ENCODE results near the gene FUT1. TPM values are rescaled to one million over a fixed set of nuclear protein-coding genes. Genes with fewer than 3 reads are reported as not detected.

The FUT1 gene
- total RNA-seq, 1 donor from 2014 or later = 0.23 TPM

DNA sequence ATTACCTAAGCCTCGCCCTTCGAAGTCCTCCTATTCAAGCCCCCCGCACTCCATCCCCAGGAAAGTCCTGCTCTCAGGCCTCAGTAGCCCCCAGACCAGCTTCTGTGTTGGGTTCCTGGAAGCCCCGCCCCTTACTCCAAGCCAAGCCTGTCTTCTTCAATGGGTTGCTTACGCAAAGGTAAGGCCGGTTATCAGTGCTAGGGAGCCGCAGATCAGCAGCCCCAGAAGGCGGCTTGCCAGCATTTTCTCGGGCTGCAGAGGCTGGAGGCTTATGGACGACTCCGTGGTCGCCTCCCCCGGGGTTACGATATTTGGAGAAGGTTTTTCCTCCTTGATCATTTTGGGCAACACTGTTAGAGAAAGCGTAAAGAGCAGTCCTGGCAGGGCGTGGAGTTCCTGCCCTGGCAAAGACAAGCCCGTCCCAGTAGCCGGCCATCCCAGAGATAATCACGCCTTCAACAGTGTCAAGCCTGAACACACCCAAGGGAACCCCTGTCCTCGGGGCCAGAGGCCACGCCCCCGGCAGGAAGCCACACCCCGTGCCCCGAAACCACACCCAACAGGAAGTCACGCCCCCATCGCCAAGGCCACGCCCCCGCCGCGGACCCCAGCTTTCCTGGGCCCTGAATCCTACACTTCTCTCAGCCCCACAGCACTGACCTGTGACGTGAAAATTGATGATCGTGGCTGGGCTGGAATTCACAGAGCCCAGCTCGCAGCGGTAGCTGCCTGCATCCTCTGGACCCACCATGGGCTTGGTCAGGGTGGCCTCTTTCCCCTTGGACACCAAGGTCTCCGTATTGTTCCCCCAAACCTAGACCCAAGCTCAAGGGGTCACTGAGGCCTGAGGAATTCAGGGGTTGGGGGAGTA, 11.1 kb downstream of the FUT1 start:
- H3K36me3 Mint-ChIP-seq (ENCODE audit: low read depth) = no peaks in the 10 kb centered on the region
- intact Hi-C loops (cut with micrococcal nuclease) = no loop called here
- H3K27ac Mint-ChIP-seq = no peak overlapping the region
- peak; percentile 83 for DNase-seq
- H3K9me3 Mint-ChIP-seq = no peaks in the 10 kb centered on the region
- peaks cover 18% of the 10 kb centered on the region for H3K4me1 Mint-ChIP-seq
- H3K4me3 Mint-ChIP-seq = peak overlapping the region; percentile 43
- H3K27me3 Mint-ChIP-seq = peaks cover 11% of the 10 kb centered on the region

DNA sequence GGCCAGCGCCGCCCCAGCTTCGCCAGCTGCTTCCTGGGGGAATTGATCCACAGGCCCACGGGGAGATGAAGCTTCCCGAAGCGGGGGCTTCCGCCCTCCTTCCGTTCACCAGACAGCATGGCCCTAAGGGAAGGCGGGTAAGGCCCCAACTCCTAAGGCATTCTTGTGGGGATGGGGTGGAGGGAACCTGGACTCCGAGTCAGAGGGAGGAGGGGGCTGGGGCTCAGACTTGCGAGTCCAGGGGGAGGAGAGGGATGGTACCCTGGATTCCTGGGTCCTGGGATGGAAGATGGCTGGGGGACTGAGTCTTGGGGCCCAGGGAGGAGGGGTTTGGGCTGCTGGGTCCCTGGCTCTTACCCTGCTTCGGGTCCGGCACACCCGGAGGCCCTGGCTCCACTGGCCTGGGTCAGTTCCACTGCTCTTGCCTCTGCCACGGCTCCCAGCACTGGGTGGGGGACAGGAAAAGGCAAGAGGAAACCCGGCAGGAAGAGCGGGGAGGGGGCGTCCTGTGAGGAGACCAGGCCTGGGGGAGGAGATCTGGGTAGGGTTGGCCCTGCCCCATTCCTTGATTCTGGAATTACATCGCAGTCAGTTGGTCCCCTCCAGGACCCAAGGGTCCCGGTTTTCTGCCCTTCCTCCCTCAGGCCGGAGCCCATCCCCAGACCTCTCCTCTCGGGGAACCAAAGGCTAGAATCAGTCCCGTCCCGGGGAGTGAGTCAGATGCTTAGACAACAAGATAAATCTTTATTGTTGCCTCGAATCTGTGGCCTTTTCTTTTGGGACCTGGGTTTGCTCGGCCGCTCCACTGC, 12.1 kb downstream of the FUT1 start, which contains the start of gene RASIP1:
TSS of gene RASIP1 (minus strand) at position 447 of the 809 bp plus-strand sequence. CDS start at position 119, 328 bp downstream.
- H3K27me3 Mint-ChIP-seq = peaks cover 8% of the 10 kb centered on the region

DNA sequence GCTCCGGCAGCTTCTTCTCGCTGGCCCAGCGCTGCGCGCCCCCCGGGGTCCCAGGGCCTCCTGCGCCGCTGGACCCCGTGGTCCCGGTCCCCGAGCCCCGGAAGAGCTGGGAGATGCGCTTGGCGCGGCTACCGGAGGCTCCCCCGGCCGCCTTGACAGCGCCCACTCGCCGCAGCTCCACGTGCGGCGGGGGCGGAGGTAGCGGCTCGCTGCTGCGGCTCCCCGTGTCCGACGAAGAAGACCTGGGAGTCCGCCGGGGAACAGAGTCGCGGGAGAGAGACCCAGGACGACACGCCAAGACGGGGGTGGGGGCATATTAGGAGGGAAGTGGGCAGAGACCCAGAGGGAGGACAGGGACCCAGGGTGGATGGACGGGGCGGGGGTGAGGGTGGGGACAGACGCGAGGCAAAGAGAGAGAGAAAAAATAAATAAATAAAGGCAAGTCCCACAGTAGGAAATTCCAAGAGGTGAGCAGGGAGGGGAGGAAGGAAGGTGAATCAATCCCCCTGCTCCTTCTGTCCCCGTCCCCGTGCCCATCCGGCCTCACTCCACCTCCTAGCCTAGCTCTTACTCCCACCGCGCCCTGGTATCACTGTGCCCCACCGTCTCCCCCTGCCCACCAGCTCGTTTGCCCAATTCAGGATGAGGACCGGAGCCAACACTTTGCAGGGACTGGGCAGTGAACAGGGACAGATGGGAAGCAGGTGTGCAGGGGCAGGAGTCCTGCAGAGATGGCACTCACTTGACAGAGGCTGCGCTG, 12.9 kb downstream of the FUT1 start:
- H3K9me3 Mint-ChIP-seq = no peaks in the 10 kb centered on the region
- peak overlapping the region; percentile 60 for H3K4me3 Mint-ChIP-seq
- peaks cover 11% of the 10 kb centered on the region for H3K4me1 Mint-ChIP-seq
- intact Hi-C loops (cut with micrococcal nuclease) = loop anchor here (1.0 to 2.0 kb wide), 2 partner anchors 65 to 93 kb away; partner anchors contain the start of gene CA11
- H3K27ac Mint-ChIP-seq = no peak overlapping the region
- H3K27me3 Mint-ChIP-seq = peaks cover 8% of the 10 kb centered on the region
- H3K36me3 Mint-ChIP-seq (ENCODE audit: low read depth) = no peaks in the 10 kb centered on the region
- peak; percentile 66 for DNase-seq

More for the DNA sequence above, 12.1 kb downstream of the FUT1 start, which contains the start of gene RASIP1:
- Mint-ChIP-seq H3K9me3 (no peaks in the 10 kb centered on the region), H3K4me3 (peak within 1 kb of the TSS; percentile 60), H3K27ac (no peak within 1 kb of the TSS), H3K36me3 (ENCODE audit: low read depth) (no peaks in the 10 kb centered on the region), H3K4me1 (peaks cover 12% of the 10 kb centered on the region)
- DNase-seq = peak; percentile 57
- intact Hi-C loops (cut with micrococcal nuclease) = no loop called here

DNA sequence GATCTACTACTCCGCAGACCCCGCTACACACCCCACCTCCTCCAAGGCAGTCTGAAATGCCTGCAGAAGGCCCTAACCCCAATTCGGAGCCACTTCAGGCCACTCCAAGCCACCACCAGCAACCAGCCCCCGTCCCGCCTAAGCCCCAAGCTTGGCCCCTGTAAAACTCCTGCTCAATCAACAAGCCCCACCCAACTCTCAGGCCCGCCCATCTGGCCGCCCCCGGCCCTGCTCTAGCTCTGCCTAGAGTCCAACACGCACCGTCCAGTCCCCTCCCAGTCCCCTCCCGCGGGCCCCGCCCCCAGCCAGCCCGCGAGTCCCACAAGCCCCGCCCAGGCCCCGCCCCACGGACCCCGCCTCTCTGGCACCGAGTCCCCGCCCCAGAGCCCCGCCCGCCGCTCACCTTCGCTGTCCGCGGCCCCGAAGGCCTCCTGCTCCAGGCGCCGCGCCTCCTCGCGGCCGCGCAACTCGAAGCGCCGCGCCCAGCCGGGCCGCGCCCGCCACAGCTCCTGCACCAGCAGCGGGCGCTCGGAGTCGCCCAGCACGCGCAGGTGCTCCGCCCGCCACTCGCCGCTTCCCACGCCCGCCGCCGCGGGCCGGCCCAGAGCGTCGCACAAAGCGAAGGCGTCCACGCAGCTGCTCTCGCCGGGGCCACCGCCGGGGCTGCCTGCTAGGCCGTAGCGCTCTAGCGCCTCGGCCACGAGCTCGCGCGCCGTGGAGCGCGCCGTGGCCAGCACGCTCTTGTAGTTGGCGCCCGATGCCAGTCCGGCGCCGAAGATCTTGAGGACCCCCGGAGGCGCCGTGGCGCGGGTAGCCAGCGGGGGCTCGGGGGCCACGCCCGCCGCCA, 13.7 kb downstream of the FUT1 start:
- Mint-ChIP-seq H3K27ac (peak overlapping the region; percentile 80), H3K4me1 (peaks cover 11% of the 10 kb centered on the region), H3K27me3 (peaks cover 5% of the 10 kb centered on the region), H3K4me3 (peak overlapping the region; percentile 79), H3K9me3 (no peaks in the 10 kb centered on the region), H3K36me3 (ENCODE audit: low read depth) (no peaks in the 10 kb centered on the region)
- intact Hi-C loops (cut with micrococcal nuclease) = loop anchor here (1.0 to 2.0 kb wide), 3 partner anchors 24 to 92 kb away; partner anchors contain the start of gene CA11
- peak; percentile 96 for DNase-seq

DNA sequence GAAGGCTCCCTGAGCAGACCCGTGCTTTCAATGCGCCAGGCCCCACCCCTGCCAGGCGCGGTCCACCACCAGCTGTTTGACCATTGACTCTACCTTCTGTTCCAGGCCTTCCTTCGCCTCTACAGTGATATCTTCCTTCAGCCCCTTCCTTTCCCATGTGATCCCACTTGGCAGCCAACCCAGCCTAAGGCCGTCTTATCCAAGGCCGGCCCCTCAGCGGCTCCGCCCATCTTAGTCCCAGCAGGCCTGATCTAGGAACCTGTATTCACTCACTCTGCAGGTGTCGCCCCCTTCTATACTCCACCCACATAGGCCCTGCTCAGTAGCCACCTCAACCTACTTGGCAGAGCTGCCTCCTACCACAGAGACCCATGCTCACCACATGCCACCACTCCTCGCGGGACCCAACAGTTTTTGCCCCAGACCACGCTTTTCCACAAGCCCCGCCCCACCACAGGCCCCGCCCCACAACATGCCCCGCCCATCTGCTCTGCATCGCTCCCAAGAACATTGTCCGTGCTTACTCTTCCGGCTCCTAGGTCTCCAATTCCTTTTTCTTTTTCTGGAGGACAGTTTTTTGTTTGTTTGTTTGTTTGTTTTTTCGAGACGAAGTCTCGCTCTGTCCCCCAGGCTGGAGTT, 15.0 kb downstream of the FUT1 start:
- Mint-ChIP-seq H3K4me1 (peaks cover 11% of the 10 kb centered on the region), H3K27ac (peak overlapping the region; percentile 8), H3K36me3 (ENCODE audit: low read depth) (no peaks in the 10 kb centered on the region), H3K27me3 (peaks cover 2% of the 10 kb centered on the region), H3K4me3 (no peak overlapping the region), H3K9me3 (no peaks in the 10 kb centered on the region)
- DNase-seq = peak; percentile 57
- intact Hi-C loops (cut with micrococcal nuclease) = no loop called here

DNA sequence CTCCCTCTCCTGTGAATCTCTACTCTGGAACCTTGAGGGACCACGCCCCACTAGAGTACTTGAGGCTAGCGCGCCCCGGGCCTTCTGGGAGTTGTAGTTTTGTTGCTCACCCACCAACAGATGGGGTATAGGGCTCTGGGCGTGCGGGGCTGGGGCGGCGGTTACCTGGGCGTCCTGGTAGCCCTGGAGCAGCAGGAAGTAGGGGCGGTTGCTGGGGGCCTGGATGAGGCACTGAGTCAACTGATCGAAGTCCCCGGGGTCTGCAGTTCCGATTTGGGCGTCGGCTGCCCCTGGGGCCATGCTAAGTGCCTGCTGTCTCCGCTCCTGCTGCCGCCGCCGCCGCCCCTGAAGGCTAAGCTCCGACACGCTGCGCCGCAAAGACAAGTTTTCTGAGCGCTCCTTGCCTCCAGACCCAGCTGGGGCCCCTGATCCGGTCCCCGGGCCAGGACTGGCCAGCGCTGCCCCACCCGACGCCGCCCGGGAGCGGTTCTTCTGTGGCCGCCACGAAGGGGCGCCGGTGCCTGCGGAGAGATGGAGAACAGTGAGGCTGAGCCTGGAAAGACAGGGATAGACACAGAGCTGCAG, 17.3 kb downstream of the FUT1 start:
- Mint-ChIP-seq H3K9me3 (peaks cover 6% of the 10 kb centered on the region), H3K36me3 (ENCODE audit: low read depth) (peaks cover 3% of the 10 kb centered on the region), H3K27ac (no peak overlapping the region), H3K4me1 (peaks cover 5% of the 10 kb centered on the region), H3K4me3 (no peak overlapping the region), H3K27me3 (peaks cover 7% of the 10 kb centered on the region)
- no peak for DNase-seq
- intact Hi-C loops (cut with micrococcal nuclease) = no loop called here

DNA sequence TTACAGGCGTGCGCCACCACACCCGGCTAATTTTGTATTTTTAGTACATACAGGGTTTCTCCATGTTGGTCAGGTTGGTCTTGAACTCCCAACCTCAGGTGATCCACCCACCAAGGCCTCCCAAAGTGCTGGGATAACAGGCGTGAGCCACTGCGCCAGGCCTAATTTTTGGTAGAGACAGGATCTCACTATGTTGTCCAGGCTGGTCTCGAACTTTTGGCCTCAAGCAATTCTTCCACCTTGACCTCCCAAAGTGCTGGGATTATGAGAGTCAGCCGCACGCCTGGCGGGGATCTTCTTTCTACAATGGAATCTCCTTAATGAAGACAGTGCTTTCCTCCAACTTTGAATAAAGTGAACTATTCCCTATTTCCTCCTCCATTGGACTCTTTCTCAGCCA, 17.8 kb downstream of the FUT1 start:
- Mint-ChIP-seq H3K9me3 (peaks cover 6% of the 10 kb centered on the region), H3K27me3 (peaks cover 4% of the 10 kb centered on the region), H3K36me3 (ENCODE audit: low read depth) (peaks cover 3% of the 10 kb centered on the region), H3K27ac (no peak overlapping the region), H3K4me3 (no peak overlapping the region), H3K4me1 (peaks cover 5% of the 10 kb centered on the region)
- no peak for DNase-seq
- intact Hi-C loops (cut with micrococcal nuclease) = no loop called here

DNA sequence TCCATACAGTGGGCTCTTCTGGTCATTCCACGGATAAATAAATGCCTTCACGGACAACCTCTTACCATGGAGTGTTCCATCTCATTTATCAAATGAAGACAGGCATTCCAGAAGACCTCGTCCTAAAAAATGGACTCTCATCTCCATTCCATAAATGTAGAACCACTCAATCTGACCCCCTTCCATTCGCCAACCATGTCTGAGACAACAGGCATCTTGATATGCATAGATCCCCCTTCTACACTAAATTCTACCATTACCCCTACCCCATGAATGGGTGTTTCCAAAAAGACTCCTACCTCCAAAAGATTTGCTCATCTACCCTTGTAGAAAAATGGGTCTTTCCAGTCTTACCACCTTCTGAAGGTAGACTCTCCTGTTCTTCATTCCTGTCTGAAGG, 21.0 kb downstream of the FUT1 start:
- H3K4me1 Mint-ChIP-seq = peaks cover 3% of the 10 kb centered on the region

DNA sequence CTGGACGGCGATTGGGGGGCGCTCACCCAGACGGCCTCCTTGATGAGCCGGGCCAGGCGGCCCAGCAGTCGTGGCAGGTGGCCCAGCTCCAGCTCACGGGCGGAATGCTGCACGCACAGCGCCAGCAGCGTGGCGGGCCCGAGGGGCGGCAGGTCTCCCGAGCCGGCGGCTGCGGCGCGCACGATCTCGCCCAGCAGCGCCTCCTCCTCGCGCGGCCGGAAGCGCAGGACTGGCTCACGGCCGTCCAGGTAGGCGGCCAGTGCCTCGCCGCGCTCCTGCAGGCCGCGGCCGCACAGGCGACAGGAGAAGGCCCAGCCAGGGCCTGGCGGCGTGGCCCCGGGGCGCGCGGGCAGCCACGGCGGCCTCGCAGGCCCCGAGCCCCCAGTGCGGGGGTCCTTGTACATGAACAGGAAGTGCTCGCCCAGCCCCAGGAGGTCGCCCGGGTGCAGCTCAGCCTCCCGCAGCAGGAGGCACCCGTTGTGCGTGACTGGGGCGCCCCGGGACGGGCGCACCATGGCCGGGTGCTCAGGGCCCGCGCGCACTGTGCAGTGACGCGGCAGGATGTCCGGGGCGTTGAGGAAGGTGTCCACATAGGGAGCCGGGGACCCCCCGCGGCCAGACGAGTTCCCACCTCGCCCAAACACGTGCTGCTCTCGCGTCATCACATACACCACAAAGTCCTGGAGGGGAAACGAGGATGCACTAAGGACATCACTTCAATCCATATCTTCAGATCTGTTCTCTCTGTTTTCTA, 23.4 kb downstream of the FUT1 start:
- Mint-ChIP-seq H3K9me3 (peaks cover 29% of the 10 kb centered on the region), H3K27me3 (peaks cover 4% of the 10 kb centered on the region), H3K27ac (no peak overlapping the region), H3K36me3 (ENCODE audit: low read depth) (peaks cover 22% of the 10 kb centered on the region), H3K4me1 (peaks cover 14% of the 10 kb centered on the region), H3K4me3 (no peak overlapping the region)
- intact Hi-C loops (cut with micrococcal nuclease) = no loop called here
- peak; percentile 54 for DNase-seq

More for the DNA sequence above, 21.0 kb downstream of the FUT1 start:
- Mint-ChIP-seq H3K9me3 (peaks cover 17% of the 10 kb centered on the region), H3K27ac (no peak overlapping the region), H3K27me3 (peaks cover 4% of the 10 kb centered on the region), H3K36me3 (ENCODE audit: low read depth) (peaks cover 12% of the 10 kb centered on the region), H3K4me3 (no peak overlapping the region)
- intact Hi-C loops (cut with micrococcal nuclease) = no loop called here
- no peak for DNase-seq

DNA sequence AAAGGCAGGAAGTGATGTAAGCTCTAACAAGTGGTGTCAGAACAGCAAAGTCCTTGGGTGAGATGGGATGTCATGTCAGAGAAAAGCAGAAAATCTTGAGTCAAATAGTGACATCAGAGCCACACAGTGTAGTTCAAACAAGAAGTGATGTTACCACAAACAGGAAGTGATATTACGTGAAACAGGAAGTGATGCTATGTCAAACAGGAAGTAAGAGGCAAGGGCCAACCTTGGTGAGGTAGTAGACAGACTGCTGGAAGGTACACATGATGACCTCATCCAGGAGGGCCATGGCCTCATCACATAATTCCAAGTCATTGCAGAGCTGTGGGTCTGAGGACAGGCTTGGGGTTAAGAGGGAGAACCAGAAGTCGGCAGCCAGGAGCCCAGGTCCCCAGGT, 25.9 kb downstream of the FUT1 start:
- peaks cover 14% of the 10 kb centered on the region for H3K4me1 Mint-ChIP-seq
- DNase-seq = peak; percentile 75
- peak overlapping the region; percentile 69 for H3K27ac Mint-ChIP-seq
- intact Hi-C loops (cut with micrococcal nuclease) = no loop called here
- H3K36me3 Mint-ChIP-seq (ENCODE audit: low read depth) = peaks cover 19% of the 10 kb centered on the region
- H3K9me3 Mint-ChIP-seq = peaks cover 26% of the 10 kb centered on the region
- peaks cover 3% of the 10 kb centered on the region for H3K27me3 Mint-ChIP-seq
- peak overlapping the region; percentile 1 for H3K4me3 Mint-ChIP-seq

DNA sequence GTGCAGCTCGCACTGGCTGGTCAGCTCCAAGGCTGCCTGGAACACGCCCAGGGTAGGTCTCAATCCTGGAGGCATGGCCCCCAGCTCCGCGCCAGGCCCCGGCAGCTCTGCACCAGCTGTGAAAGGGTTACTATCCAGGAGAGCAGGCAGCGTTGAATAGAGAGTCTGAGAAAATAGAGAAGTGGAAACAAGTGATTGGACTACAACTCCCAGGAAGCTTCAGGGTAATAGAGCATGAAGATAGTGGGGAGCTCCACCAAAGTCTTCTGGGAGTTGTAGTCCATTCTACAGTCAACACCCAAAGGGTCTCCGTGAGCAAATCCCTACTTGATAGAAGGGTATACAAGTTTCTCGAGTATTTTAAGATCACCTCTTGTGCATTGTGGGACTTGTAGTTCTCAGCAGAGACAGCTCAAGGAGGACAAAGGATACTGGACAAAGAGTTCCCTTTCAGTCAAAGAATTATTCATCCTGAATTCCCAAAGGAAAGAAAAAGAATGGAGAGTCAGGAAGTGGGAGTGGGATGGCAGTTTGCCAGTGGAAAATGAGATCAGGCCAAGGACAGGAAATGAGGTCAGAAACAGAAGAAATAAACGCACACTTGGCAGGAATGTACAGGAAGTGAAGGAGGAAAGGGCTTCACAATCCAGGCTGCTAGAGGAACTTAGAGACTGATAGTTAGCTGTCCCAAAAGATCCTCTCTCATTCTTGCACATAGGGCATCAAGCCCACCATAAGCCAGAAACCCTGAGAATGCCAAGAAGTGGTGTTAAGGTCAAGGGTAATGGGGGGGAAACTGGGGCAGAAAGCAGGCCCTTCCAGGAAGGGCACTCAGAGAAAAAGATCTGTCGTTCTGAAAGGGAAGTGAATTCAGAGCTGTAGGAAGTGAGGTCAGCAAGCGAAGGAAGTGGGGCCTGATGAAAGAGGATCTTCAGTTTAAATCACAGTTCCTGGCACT, 27.4 kb downstream of the FUT1 start:
- no peaks in the 10 kb centered on the region for H3K27me3 Mint-ChIP-seq
- H3K4me3 Mint-ChIP-seq = peak overlapping the region; percentile 31
- peaks cover 19% of the 10 kb centered on the region for H3K36me3 Mint-ChIP-seq (ENCODE audit: low read depth)
- peak; percentile 81 for DNase-seq
- H3K27ac Mint-ChIP-seq = peak overlapping the region; percentile 80
- intact Hi-C loops (cut with micrococcal nuclease) = no loop called here
- peaks cover 23% of the 10 kb centered on the region for H3K9me3 Mint-ChIP-seq
- peaks cover 18% of the 10 kb centered on the region for H3K4me1 Mint-ChIP-seq
